Measurements from ENCODE around the gene SORCS3.

GRCh38 chr10:105154736-105155135 lies 513.6 kb downstream of the SORCS3 start:
- TF ChIP-seq POLR2A (IDR thresholded peaks at IDR 0.05) (no peak), CTCF (IDR thresholded peaks at IDR 0.05) (no peak)

Data from sigmoid colon (tissue), 3 donors.